ENCODE data around the gene TMEM130. TPM values are rescaled to one million over a fixed set of nuclear protein-coding genes. Genes with fewer than 3 reads are reported as not detected.

The TMEM130 gene
- polyA plus RNA-seq, 2 of the 4 experiments (the other 2 are of a cell fraction), result 0.25 to 0.41 TPM

- DNase-seq (ENCODE audit: low read depth in 1 of 2, low spot score in 1 of 2), result no peak
- Histone ChIP-seq H3K27ac (0 out of 6 replicates have a peak overlapping the region, but pooled peaks of 1 of the 2 experiments have one; percentile 8), H3K4me1 (no peaks in the 10 kb centered on the region; the same call in 2 of the 3 replicates), H3K4me3 (no peak overlapping the region), H3K9me3 (peaks cover 16% of the 10 kb centered on the region; the same call in 2 of the 3 replicates), H3K4me2 (no peak overlapping the region)
- WGBS (ENCODE audit: missing lambda C conversion rate), result 81% methylated on average over 7 of the region's 8 CpGs
- no peak for FAIRE-seq
- no peak for TF ChIP-seq EP300 (IDR thresholded peaks at IDR 0.05)
- no peak for TF ChIP-seq CHD4 (IDR thresholded peaks at IDR 0.05; ENCODE audit: borderline replicate concordance)
- no peak for TF ChIP-seq HEYL (CRISPR knock-in tag; IDR thresholded peaks at IDR 0.05)
- TF ChIP-seq CBX2 (IDR thresholded peaks at IDR 0.05; ENCODE audit: borderline replicate concordance, low read depth), result no peak
- TF ChIP-seq NPAS2 (CRISPR knock-in tag; IDR thresholded peaks at IDR 0.05; ENCODE audit: borderline replicate concordance), result no peak
- TF ChIP-seq MAFK (IDR thresholded peaks at IDR 0.05; ENCODE audit: partially characterized antibody), result no peak
- TF ChIP-seq SMC3 (IDR thresholded peaks at IDR 0.05), result no peak
- ChIA-PET POLR2A (no interaction called here), CTCF (interaction anchor here (0.6 to 1.4 kb wide), 2 partner anchors 44 to 65 kb away, joined by 3 read pairs; no protein-coding TSS in a partner anchor)
- no peak for ATAC-seq
Measured at GRCh38 chr7:98797150-98797549, 72.7 kb downstream of the TMEM130 start.

Small RNA genes lying within 50 kb of the gene (small RNA-seq; reads per million reads assigned to genes)
- gene MIR3609, result 0 to 18.1 (median 5.4) reads per million in 6 experiments

Other genes with a start within 250 kb of the TMEM130 start
- 22.1 and 28.5 TPM in 2 replicates for gene TRRAP, start 8.5 kb upstream of the TMEM130 start, polyA plus RNA-seq (2011; rRNA removed)
- 10.8 to 13.0 TPM (median 12.2 TPM) in 3 replicates for gene TRRAP, start 8.5 kb upstream of the TMEM130 start, polyA plus RNA-seq (2017; fragmentation: RNase III; extraction: RNeasy Plus Mini Kit Qiagen cat#74134 plus additional on column Dnase treatment)

Measured in A549 (cell line).